Measurements from ENCODE around the gene MARCHF10.

DNA sequence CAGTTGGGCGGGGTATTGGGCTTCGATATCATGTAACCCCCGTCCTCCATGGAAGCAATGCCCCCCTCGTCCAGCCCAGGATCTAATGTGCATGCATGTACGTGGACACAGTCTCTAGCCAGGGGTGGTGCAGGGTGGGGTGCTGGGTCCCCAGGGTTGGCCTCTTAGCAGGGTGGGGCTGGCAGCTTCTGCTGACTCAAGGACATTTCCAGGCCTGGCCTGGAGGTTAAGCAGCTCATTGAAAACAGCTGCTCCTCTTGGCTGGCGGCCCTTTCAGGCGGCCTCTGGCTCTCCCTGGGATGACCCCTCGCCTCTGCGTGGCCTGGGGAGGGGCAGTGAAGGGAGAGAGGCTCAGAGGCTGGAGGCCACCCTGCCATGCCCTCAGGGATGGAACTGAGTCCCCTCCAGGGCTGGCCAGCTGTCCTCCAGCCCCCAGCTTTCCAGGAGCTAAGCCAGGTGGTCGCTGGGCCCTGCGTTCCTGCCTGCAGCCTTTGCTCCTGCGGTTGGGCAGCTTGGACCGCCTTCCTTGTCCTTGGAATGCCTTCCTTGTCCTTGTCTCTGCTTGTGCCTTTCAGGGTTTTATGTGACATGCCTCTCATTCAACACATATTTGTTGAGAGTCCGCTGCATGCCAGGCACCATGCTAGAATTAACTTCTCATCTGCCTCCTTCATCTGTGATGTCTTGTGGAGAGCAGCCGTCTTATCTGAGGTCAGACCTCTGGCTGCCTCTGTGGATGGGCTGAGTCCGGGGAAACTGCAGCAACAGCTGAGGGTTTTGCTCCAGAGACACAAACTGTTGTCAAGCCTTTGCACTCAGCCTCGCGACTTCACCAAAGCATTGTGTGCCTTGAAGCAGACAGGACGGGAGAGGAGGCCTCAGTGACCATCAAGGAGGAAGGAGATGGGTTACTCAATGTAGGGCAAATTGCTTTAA lies 154.0 kb downstream of the MARCHF10 start:
- TF ChIP-seq EZH2 (IDR thresholded peaks at IDR 0.05; ENCODE audit: insufficient read depth, poor library complexity, severe bottlenecking) (no peak), EZH2phosphoT487 (IDR thresholded peaks at IDR 0.05; ENCODE audit: insufficient read depth, low read depth) (no peak)
